GM12891 (cell line): ENCODE results near the gene TMEM8B.

Experiments used
- POLR2A ChIP-seq: IDR thresholded peaks from 2 replicates; pipeline ENCODE4 v1.6.1; 2011; ENCODE audit warnings: low read depth, low read length, control low read depth
- POLR2AphosphoS5 ChIP-seq: IDR thresholded peaks from 2 replicates; pipeline ENCODE4 v1.6.1; 2011; ENCODE audit warnings: low read depth, low read length, control low read depth
- TAF1 ChIP-seq: IDR thresholded peaks from 2 replicates; pipeline ENCODE4 v1.6.1; 2011; ENCODE audit warnings: low read depth, low read length, control low read depth

- no peak for TF ChIP-seq POLR2A
- TF ChIP-seq POLR2AphosphoS5 = no peak
- no peak for TF ChIP-seq TAF1
Observed at GRCh38 chr9:35801328-35802128, 27.5 kb upstream of the TMEM8B start.
